Measurements from ENCODE around the gene CDHR1.

The CDHR1 gene

DNA sequence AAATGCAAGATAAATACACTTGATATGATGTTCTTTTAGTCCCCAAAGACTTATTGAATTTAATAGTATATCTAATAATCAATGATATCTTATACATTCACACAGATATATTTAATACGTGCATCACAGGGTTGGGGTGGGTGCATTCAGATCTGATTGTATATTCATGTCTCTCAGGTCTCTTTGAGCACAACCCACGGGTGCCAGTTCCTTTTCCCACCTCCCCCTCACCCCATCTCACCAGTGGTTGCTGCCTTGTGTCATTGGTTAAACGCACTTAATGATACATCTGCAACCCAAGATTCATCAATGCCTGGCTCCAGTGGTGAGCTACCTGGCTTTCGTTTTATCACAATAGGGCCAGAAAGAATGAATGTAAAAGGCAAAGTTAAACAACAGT lies 40.8 kb downstream of the CDHR1 start:
- no peak for DNase-seq

DNA sequence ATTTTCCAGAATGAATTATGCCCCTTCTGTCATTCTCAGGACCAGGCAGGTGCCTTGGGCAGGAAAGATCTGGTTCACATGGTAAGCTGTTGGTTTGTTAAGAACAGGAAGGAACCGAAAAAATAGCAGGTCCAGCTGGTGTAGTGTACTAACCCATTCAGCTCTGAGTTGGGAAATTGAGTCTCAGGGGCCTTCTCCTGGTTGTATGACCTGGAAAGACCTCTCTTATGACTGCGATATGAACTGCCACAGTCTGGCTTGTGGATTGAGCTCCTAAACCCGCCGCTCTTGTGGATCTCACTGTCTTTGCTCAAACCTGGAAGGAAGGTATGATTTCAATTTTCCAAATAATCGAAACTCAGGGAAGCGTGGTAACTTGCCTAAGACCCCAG lies 42.5 kb downstream of the CDHR1 start:
- DNase-seq, result no peak

DNA sequence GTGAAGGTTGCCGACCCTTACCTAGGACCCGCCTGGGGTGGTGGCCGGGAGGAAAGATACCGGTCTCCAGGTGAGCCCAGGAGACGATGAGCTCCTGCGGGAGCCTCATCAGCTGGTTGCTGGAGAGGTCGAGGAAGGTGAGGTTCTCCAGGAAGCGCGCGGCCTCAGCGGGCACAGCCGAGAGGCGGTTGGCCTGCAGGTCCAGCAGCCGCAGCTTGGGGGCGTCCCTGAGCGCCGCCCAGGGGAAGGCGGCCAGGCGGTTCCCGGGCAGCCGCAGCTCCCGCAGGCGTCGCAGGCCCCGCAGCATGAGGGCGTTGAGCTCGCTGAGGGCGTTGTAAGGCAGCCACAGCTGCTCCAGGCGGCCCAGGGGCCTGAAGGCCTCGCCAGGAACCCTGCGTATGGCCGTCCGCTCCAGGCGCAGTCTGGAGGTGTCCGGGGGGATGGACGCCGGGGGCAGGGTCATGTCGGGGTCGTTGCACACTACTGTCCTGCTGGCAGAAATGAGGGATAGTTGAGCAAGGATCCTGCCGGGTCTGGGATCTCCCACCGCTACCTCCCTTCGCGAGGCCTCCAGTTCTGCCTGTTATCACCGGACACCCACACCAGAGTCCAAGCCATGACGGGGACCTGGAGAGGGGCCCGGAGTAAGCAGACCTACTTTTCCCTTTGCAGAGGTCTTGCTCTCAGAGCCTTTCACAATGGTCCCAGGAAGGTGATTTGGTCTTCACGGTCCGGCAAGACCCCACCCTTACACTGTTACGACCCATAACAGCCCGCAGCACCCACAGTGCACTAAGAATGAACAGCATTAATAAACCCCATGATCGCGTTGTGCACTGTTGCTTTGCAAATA lies 43.1 kb downstream of the CDHR1 start:
- DNase-seq, result no peak

- DNase-seq, result no peak
Observed at GRCh38 chr10:84238909-84239308, 44.6 kb downstream of the CDHR1 start.

GRCh38 chr10:84241185-84241790 lies 47.0 kb downstream of the CDHR1 start, which contains the start of gene LRIT1:
TSS of gene LRIT1 (minus strand) at chr10:84241546. CDS start at chr10:84241439, 107 bp downstream.
- DNase-seq, result no peak

- no peak for DNase-seq
Observed at GRCh38 chr10:84243759-84244158, 49.4 kb downstream of the CDHR1 start.

GRCh38 chr10:84244651-84245270 lies 50.4 kb downstream of the CDHR1 start, which contains the start of gene RGR:
TSS of gene RGR (plus strand) at chr10:84245053. CDS start at chr10:84245091, 38 bp downstream.
- no peak for DNase-seq

DNA sequence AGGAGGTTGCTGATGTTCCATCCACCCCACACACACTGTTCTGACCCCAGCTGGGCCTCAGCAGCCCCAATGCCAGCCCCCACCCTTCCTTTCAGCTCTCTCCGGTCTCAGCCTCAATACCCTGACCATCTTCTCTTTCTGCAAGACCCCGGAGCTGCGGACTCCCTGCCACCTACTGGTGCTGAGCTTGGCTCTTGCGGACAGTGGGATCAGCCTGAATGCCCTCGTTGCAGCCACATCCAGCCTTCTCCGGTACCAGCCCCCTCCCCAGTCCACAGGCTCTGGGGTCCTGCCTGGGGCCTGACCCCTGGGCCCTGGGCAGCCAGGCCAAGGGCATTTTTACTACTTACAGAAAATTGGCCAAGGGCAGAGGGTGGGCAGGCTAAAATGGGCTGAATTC lies 53.2 kb downstream of the CDHR1 start:
- DNase-seq, result no peak

DNA sequence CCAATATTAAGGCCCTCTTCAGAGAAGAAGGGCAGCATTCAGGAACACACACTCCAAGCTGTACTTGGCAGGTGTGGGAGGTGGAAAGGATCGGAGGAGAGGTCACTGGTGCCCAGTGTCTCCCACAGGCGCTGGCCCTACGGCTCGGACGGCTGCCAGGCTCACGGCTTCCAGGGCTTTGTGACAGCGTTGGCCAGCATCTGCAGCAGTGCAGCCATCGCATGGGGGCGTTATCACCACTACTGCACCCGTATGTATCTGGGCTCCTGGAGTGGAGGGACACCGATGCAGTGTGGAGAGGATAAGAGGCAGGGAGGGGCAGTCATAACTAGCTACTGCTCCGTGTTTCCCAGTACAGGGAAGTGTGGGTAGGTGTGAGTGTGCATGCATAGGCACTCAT lies 54.5 kb downstream of the CDHR1 start:
- no peak for DNase-seq

GRCh38 chr10:84254552-84255478 lies 60.5 kb downstream of the CDHR1 start:
- DNase-seq, result no peak

DNA sequence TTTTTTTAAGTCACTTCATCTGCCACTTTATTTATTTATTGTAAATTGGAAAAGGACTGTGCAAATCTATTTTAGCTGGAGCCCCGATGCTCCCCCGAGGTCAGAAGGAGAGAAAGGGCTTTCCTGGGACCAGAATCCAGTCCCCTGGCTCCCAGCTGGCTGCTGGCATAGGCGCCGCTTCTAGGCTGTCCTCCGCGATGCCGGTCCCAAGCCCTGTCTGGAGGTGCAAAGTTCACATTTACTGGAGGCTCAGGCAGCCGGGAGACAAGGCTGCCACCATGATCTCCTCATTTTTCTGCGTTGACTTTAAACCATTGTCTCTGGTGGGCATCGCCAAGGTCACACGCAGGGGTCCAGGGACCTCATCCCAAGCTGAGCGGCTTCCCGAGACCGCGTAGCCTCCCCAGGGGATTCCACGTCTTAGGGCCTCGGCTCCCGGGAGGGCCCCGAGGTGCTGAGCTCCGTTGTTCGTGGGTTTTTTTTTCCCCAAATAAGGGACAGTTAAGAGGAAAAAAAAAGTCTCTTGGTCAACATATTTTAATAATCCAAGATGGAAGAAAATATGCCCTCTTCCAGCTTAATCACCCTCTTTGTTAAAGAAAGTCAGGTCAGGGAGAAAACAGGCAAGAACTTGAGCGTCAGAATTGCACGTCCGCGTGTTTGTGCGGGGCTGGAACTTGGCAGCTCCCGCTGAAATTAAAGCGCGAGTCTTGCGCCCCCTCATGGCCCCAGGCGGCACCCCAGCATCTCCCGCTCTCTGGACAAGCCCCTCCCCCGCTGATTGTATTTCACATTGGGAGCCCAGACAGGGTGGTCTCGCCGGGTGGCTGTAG lies 62.4 kb downstream of the CDHR1 start:
- DNase-seq, result peak; percentile 52

DNA sequence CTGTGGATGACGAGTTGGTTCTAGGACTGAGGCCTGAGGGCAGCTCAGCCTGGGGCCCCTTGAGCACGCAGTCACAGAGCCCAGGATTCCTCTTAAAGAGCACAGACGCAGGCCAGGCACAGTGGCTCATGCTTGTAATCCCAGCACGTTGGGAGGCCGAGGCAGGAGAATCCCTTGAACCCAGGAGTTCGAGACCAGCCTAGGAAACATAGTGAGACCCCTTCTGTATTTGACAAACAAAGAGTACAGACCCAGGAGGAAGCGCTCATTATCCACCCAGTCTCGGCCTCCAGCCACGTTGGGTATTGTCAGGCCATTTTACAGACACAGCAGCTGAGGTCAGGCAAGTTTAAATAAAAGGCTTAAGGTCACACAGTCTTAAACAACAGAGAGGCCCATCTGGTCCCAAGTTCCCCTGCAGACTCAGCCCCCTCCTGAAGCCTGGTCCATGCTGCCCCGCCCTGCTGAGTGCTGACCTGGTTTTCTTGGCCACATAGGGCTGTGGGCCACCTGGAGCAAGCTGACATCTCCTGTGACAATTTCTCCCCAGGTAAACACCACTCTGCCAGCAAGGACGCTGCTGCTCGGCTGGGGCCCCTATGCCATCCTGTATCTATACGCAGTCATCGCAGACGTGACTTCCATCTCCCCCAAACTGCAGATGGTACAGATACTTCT lies 63.1 kb downstream of the CDHR1 start:
- DNase-seq, result no peak

DNA sequence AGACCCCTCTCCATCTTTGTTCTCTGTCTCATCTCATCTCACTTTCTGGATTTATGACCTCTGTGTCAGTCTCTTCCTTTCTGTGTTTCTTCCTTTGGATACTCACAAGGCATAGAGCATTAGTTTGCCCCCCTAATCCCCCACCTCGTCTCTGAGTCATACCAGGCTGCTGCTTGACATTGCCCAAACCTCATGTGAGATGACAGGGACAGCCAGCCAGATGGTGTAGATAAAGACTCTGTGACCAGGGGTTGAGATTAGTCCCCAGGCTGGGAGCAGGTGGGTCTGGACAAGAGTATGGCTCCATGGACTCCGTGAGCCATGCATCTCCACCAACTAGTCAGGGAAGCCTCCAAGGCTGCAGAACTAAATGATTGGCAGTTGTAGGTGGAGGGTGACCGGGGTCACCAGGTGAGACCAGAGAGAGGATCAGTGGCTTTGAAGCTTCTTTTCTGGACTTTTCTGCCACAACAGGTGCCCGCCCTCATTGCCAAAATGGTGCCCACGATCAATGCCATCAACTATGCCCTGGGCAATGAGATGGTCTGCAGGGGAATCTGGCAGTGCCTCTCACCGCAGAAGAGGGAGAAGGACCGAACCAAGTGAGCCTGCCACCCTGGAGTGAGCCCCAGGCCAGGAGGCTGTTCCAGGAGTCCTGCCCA lies 63.8 kb downstream of the CDHR1 start:
- DNase-seq, result no peak

DNA sequence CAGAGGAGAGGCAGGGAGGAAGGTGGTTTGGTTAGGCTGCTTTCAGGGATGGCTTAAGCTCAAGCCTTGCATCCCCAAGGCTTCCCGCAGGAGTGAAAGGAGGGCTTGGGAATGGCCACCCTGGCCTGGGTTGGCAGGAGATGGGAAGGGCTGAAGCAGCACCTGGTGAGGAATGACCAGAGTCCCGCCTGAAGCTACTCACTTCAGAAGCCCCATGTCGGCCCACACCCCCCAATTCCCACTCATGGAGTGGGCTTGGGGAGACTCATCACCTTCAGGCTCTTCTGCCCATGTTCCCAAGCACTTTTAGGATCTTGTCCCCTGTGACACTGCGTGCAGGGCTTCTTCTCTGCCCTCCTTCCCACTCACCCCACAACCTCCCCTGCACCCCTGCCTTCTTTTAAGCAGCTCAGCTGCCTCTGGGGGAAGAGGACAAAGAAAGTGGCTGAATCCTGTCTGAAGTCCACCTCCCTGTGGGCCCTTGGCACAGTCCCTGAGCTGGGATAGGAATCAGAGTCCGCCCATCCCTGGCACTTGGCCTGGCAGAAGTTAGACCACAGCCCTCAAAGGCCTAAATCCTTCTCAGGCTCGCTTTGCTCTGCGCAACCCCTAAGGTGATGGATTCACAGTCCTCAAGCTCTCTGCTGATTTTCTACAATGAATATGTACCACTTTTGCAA lies 67.0 kb downstream of the CDHR1 start:
- DNase-seq, result no peak

- DNase-seq, result no peak
Observed at GRCh38 chr10:84262190-84262956, 68.0 kb downstream of the CDHR1 start.

DNA sequence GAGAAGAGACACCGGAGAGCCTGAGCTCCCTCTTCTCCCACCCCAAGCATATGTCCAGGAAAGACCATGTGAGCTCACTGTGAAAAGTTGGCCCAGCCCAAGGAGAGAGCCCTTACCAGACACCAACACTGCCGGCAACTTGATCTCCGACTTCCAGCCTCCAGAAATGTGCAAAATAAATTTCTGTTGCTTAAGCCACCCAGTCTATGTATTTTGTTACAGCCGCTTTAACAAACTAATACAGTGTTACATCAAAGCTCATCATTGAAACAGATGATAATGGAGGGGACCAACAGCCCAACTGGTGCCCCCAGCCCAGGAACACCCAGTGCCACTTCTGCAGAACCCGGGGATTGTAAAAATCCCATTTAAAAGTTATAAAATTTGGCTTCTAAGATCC lies 69.4 kb downstream of the CDHR1 start:
- no peak for DNase-seq

- peak; percentile 73 for DNase-seq
Observed at GRCh38 chr10:84264611-84265141, 70.3 kb downstream of the CDHR1 start.

DNA sequence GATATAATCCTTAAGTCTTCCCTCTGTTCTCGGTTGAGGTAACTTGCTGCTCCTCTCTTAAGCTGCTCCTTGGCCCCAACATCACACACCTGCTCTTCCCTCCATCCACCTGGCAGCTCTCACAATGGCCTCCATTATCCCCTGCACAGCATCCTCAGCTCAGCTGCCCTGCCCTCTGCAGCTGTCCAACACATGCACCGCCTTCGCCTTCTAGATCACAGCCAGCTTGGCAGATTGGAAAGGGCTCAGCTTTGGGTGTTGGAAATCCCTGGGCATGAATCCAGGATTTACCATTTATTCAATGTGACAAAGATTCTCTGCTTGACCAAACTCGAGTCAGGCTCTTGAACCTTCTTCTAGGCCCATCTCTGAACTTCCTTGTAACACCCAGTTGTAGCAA lies 71.1 kb downstream of the CDHR1 start:
- DNase-seq, result no peak

All from activated CD4-positive, CD25-positive, alpha-beta regulatory T cell treated with anti-CD3 and anti-CD28 coated beads, Interleukin-2, amount 50 U/mL, for 72 hours (primary cell).